CD4-positive, alpha-beta T cell (primary cell): ENCODE data around the gene FOXA1. TPM values are rescaled to one million over a fixed set of nuclear protein-coding genes. Genes with fewer than 3 reads are reported as not detected.

Experiments
- ATAC-seq: fragments of 200-7000 bp; cut with Tn5 transposase; one replicate; pipeline ENCODE4 v1.10.0; 2022; ENCODE audit warnings: mild to moderate bottlenecking; ENCODE audit not compliant: poor library complexity
- CTCF ChIA-PET: fragments of 350-600 bp; sonication (Branson Sonifier 250); formaldehyde crosslinking; loops from one replicate; lab custom pipeline; 2021; ENCODE audit warnings: antibody characterized with exemption, inconsistent platforms; lab: Charles Lee
- POLR2A ChIA-PET: fragments of 350-600 bp; sonication (Branson Sonifier 250); formaldehyde crosslinking; loops from one replicate; lab custom pipeline; 2021; ENCODE audit warnings: antibody characterized with exemption, inconsistent platforms; lab: Charles Lee
- DNase-seq, 14 experiments: peaks; one replicate each; pipeline ENCODE4 v3.0.0-alpha.2; 2013 to 2020; ENCODE audit warnings: mixed read lengths in 2 of 14
- H3K27ac ChIP-seq, 2 donors: one replicate each; pipeline versions ENCODE4 v1.5.1 to v1.7.0; 2013; ENCODE audit warnings: low read length in 2 of 2, low read depth in 1 of 2, mild to moderate bottlenecking in 1 of 2
- H3K27me3 ChIP-seq, 2 experiments: 1 replicate in 1 of 2; 2 replicates in 1 of 2; pipeline versions ENCODE4 v1.6.1 to v1.7.0; 2013; ENCODE audit warnings: low read length in 2 of 2, control low read depth in 1 of 2, mild to moderate bottlenecking in 1 of 2, moderate library complexity in 1 of 2; ENCODE audit not compliant: insufficient read depth in 2 of 2, control insufficient read depth in 1 of 2
- H3K36me3 ChIP-seq: one replicate; pipeline ENCODE4 v1.6.1; 2013; ENCODE audit warnings: low read length, control low read depth; ENCODE audit not compliant: insufficient read depth
- H3K4me1 ChIP-seq: one replicate; pipeline ENCODE4 v1.6.1; 2013; ENCODE audit warnings: low read length, control low read depth; ENCODE audit not compliant: insufficient read depth
- H3K4me3 ChIP-seq: one replicate; pipeline ENCODE4 v1.5.1; 2013; ENCODE audit warnings: mild to moderate bottlenecking, low read length, moderate library complexity
- H3K9me3 ChIP-seq, 2 experiments: 1 replicate in 1 of 2; 2 replicates in 1 of 2; pipeline versions ENCODE4 v1.6.1 to v1.7.0; 2013; ENCODE audit warnings: low read length in 2 of 2, mild to moderate bottlenecking in 2 of 2, control low read depth in 1 of 2, moderate library complexity in 1 of 2; ENCODE audit not compliant: control insufficient read depth in 1 of 2, insufficient read depth in 1 of 2
- H3K27ac Mint-ChIP-seq: one replicate; pipeline ENCODE4 v1.8.0; 2020; ENCODE audit warnings: mixed read lengths
- H3K27me3 Mint-ChIP-seq: one replicate; pipeline ENCODE4 v1.8.0; 2021; ENCODE audit warnings: mixed read lengths
- H3K36me3 Mint-ChIP-seq: one replicate; pipeline ENCODE4 v1.8.0; 2021; ENCODE audit warnings: low read depth, mixed read lengths
- H3K4me1 Mint-ChIP-seq: one replicate; pipeline ENCODE4 v1.8.0; 2021; ENCODE audit warnings: low read depth, mixed read lengths
- H3K4me3 Mint-ChIP-seq: one replicate; pipeline ENCODE4 v1.8.0; 2020; ENCODE audit warnings: mild to moderate bottlenecking, mixed read lengths
- H3K9me3 Mint-ChIP-seq: one replicate; pipeline ENCODE4 v1.8.0; 2020; ENCODE audit warnings: mixed read lengths
- intact Hi-C, 2 experiments: fragments of 100-400 bp; cut with DNase I in 1 of 2; cut with micrococcal nuclease in 1 of 2; formaldehyde crosslinking; loops; one replicate each; pipeline versions ENCODE4 v1.15.1 to v1.9.0; 2023 to 2025; cut with DNase I, micrococcal nuclease
- total RNA-seq, 174 experiments: library from RNA in 2 of 174; stranded (reverse) in 2 of 174; gene quantifications; one replicate each; pipeline ENCODE4 v1.2.3 and lab custom pipeline; 2021 to 2026
- TF ChIP-seq, protein P1 (sequence below): fragments of 200-600 bp; IDR thresholded peaks from one replicate; pipeline ENCODE4 v1.8.0; 2022; ENCODE audit warnings: antibody characterized with exemption, mild to moderate bottlenecking

The FOXA1 gene
- total RNA-seq, 2 experiments from 2014 or later = not detected

- TF ChIP-seq, protein P1, sequence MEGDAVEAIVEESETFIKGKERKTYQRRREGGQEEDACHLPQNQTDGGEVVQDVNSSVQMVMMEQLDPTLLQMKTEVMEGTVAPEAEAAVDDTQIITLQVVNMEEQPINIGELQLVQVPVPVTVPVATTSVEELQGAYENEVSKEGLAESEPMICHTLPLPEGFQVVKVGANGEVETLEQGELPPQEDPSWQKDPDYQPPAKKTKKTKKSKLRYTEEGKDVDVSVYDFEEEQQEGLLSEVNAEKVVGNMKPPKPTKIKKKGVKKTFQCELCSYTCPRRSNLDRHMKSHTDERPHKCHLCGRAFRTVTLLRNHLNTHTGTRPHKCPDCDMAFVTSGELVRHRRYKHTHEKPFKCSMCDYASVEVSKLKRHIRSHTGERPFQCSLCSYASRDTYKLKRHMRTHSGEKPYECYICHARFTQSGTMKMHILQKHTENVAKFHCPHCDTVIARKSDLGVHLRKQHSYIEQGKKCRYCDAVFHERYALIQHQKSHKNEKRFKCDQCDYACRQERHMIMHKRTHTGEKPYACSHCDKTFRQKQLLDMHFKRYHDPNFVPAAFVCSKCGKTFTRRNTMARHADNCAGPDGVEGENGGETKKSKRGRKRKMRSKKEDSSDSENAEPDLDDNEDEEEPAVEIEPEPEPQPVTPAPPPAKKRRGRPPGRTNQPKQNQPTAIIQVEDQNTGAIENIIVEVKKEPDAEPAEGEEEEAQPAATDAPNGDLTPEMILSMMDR = no peak
- H3K27ac ChIP-seq = no peak overlapping the region
- no peaks in the 10 kb centered on the region for H3K36me3 ChIP-seq
- POLR2A ChIA-PET = no interaction called here
- no peaks in the 10 kb centered on the region for H3K36me3 Mint-ChIP-seq
- peaks cover 21% of the 10 kb centered on the region for H3K4me1 Mint-ChIP-seq
- peaks cover 9% of the 10 kb centered on the region for H3K9me3 Mint-ChIP-seq
- peaks cover 19% of the 10 kb centered on the region for H3K4me1 ChIP-seq
- intact Hi-C loops = no loop called here
- H3K27me3 Mint-ChIP-seq = peaks cover 83% of the 10 kb centered on the region
- peaks cover 6 to 48% of the 10 kb centered on the region in 2 experiments for H3K9me3 ChIP-seq
- ATAC-seq (no peak), DNase-seq (no peak)
- no peak overlapping the region for H3K27ac Mint-ChIP-seq
- peaks cover 74 to 88% of the 10 kb centered on the region in 2 experiments for H3K27me3 ChIP-seq
- no peak overlapping the region for H3K4me3 Mint-ChIP-seq
- CTCF ChIA-PET = no interaction called here
- H3K4me3 ChIP-seq = no peak overlapping the region
Measured at GRCh38 chr14:37592482-37593408, 2.3 kb downstream of the FOXA1 start.

- TF ChIP-seq, protein P1 = no peak
- H3K27me3 ChIP-seq = peaks cover 71 to 88% of the 10 kb centered on the region in 2 experiments
Measured at GRCh38 chr14:37591941-37592481, 3.0 kb downstream of the FOXA1 start.

GRCh38 chr14:37591311-37591940 is 3.6 kb downstream of the FOXA1 start:
- no peak overlapping the region for H3K27ac Mint-ChIP-seq
- H3K4me1 Mint-ChIP-seq = peaks cover 13% of the 10 kb centered on the region
- H3K27me3 Mint-ChIP-seq = peaks cover 82% of the 10 kb centered on the region
- H3K27ac ChIP-seq = no peak overlapping the region
- intact Hi-C loops = no loop called here
- H3K4me1 ChIP-seq = peaks cover 17% of the 10 kb centered on the region
- H3K9me3 ChIP-seq = peaks cover 0 to 46% of the 10 kb centered on the region in 2 experiments
- POLR2A ChIA-PET = no interaction called here
- ATAC-seq (no peak), DNase-seq (no peak)
- H3K4me3 Mint-ChIP-seq = no peak overlapping the region
- no peak overlapping the region for H3K4me3 ChIP-seq
- peaks cover 66 to 86% of the 10 kb centered on the region in 2 experiments for H3K27me3 ChIP-seq
- CTCF ChIA-PET = no interaction called here
- TF ChIP-seq, protein P1 = no peak
- H3K9me3 Mint-ChIP-seq = peaks cover 6% of the 10 kb centered on the region
- H3K36me3 Mint-ChIP-seq = no peaks in the 10 kb centered on the region
- H3K36me3 ChIP-seq = no peaks in the 10 kb centered on the region

More at GRCh38 chr14:37591941-37592481, 3.0 kb downstream of the FOXA1 start:
- Mint-ChIP-seq H3K4me1 (peaks cover 18% of the 10 kb centered on the region), H3K4me3 (no peak overlapping the region), H3K36me3 (no peaks in the 10 kb centered on the region), H3K9me3 (peaks cover 7% of the 10 kb centered on the region), H3K27ac (no peak overlapping the region), H3K27me3 (peaks cover 82% of the 10 kb centered on the region)
- Histone ChIP-seq H3K4me3 (no peak overlapping the region), H3K27ac (no peak overlapping the region), H3K36me3 (no peaks in the 10 kb centered on the region), H3K4me1 (peaks cover 17% of the 10 kb centered on the region), H3K9me3 (peaks cover 0 to 46% of the 10 kb centered on the region in 2 experiments)
- CTCF ChIA-PET = no interaction called here
- DNase-seq (no peak), ATAC-seq (no peak)
- intact Hi-C loops = no loop called here
- POLR2A ChIA-PET = no interaction called here
